DMS153 treated with DMSO at 0.1 percent for 48 hours (cell line): ENCODE measurements around the gene SPON1.
"Not testable (repeated sequence)": the region's sequence is repeated elsewhere in the genome, so short reads cannot be mapped to it uniquely, and the experiment has no call there.

Experiments used
- DNase-seq: peaks from one replicate; lab custom pipeline; 2025; ENCODE audit not compliant: unreplicated experiment; lab: John Stamatoyannopoulos, UW

SPON1 gene

GRCh38 chr11:14035526-14035925 is 73.0 kb downstream of the SPON1 start:
- not testable (repeated sequence) for DNase-seq

GRCh38 chr11:14036469-14036868 is 73.9 kb downstream of the SPON1 start:
- no peak for DNase-seq

- DNase-seq = no peak
Measured at GRCh38 chr11:14041040-14041439, 78.5 kb downstream of the SPON1 start.

GRCh38 chr11:14041565-14041964 is 79.0 kb downstream of the SPON1 start:
- DNase-seq = no peak

GRCh38 chr11:14042686-14043465 is 80.4 kb downstream of the SPON1 start:
- no peak for DNase-seq

- no peak for DNase-seq
Measured at GRCh38 chr11:14044916-14045315, 82.4 kb downstream of the SPON1 start.

- no peak for DNase-seq
Measured at GRCh38 chr11:14045417-14045816, 82.9 kb downstream of the SPON1 start.

GRCh38 chr11:14052198-14052597 is 89.7 kb downstream of the SPON1 start:
- DNase-seq = no peak

GRCh38 chr11:14054116-14055107 is 91.9 kb downstream of the SPON1 start:
- DNase-seq = no peak

GRCh38 chr11:14055936-14056335 is 93.4 kb downstream of the SPON1 start:
- DNase-seq = no peak

GRCh38 chr11:14058061-14058460 is 95.5 kb downstream of the SPON1 start:
- no peak for DNase-seq

GRCh38 chr11:14059491-14059890 is 97.0 kb downstream of the SPON1 start:
- DNase-seq = no peak

GRCh38 chr11:14061721-14062120 is 99.2 kb downstream of the SPON1 start:
- DNase-seq = no peak

GRCh38 chr11:14065141-14065540 is 102.6 kb downstream of the SPON1 start:
- no peak for DNase-seq

GRCh38 chr11:14065681-14066080 is 103.2 kb downstream of the SPON1 start:
- DNase-seq = no peak

GRCh38 chr11:14067686-14068085 is 105.2 kb downstream of the SPON1 start:
- DNase-seq = no peak

GRCh38 chr11:14070896-14071295 is 108.4 kb downstream of the SPON1 start:
- DNase-seq = no peak

GRCh38 chr11:14073849-14074476 is 111.4 kb downstream of the SPON1 start:
- no peak for DNase-seq

GRCh38 chr11:14075118-14076078 is 112.9 kb downstream of the SPON1 start:
- no peak for DNase-seq

- no peak for DNase-seq
Measured at GRCh38 chr11:14079011-14079410, 116.5 kb downstream of the SPON1 start.
